Peyer's patch (tissue), 4 donors: ENCODE measurements around the gene MAD1L1.

Source experiments
- POLR2A ChIP-seq, 2 donors: fragments of 450-650 bp; IDR thresholded peaks; one replicate each; pipeline ENCODE4 v1.5.1; 2017; ENCODE audit warnings: antibody characterized with exemption in 2 of 2, mild to moderate bottlenecking in 2 of 2, moderate library complexity in 2 of 2
- TF ChIP-seq, protein P1 (sequence below), 6 experiments: fragments of 450-650 bp in 4 of 6; fragments of 200-600 bp in 2 of 6; sonication (generic) in 1 of 6; IDR thresholded peaks; one replicate each; pipeline ENCODE4 v1.5.1; 2017 to 2019; ENCODE audit warnings: antibody characterized with exemption in 6 of 6, mild to moderate bottlenecking in 3 of 6, moderate library complexity in 1 of 6

- TF ChIP-seq, protein P1, sequence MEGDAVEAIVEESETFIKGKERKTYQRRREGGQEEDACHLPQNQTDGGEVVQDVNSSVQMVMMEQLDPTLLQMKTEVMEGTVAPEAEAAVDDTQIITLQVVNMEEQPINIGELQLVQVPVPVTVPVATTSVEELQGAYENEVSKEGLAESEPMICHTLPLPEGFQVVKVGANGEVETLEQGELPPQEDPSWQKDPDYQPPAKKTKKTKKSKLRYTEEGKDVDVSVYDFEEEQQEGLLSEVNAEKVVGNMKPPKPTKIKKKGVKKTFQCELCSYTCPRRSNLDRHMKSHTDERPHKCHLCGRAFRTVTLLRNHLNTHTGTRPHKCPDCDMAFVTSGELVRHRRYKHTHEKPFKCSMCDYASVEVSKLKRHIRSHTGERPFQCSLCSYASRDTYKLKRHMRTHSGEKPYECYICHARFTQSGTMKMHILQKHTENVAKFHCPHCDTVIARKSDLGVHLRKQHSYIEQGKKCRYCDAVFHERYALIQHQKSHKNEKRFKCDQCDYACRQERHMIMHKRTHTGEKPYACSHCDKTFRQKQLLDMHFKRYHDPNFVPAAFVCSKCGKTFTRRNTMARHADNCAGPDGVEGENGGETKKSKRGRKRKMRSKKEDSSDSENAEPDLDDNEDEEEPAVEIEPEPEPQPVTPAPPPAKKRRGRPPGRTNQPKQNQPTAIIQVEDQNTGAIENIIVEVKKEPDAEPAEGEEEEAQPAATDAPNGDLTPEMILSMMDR (IDR thresholded peaks at IDR 0.05) = no peak
- no peak for TF ChIP-seq POLR2A (IDR thresholded peaks at IDR 0.05)
Observed at GRCh38 chr7:1767524-1767923, 465.2 kb downstream of the MAD1L1 start.
